H4 (cell line): ENCODE data around the gene SPATA16. TPM values are rescaled to one million over a fixed set of nuclear protein-coding genes. Genes with fewer than 3 reads are reported as not detected.
"Not testable (repeated sequence)": the region's sequence is repeated elsewhere in the genome, so short reads cannot be mapped to it uniquely, and the experiment has no call there.

ENCODE experiments used
- DNase-seq: peaks from one replicate; pipeline ENCODE4 v3.0.0-alpha.2; 2015; ENCODE audit warnings: low spot score
- total RNA-seq: library from RNA; depleted of rRNA; stranded (reverse); fragments of >200 nt; shearing (Covaris generic); gene quantifications from 2 replicates; pipeline ENCODE4 v1.2.3, GENCODE V29; 2014

Gene SPATA16
- total RNA-seq, 1 experiment from 2014 or later: not detected

DNA sequence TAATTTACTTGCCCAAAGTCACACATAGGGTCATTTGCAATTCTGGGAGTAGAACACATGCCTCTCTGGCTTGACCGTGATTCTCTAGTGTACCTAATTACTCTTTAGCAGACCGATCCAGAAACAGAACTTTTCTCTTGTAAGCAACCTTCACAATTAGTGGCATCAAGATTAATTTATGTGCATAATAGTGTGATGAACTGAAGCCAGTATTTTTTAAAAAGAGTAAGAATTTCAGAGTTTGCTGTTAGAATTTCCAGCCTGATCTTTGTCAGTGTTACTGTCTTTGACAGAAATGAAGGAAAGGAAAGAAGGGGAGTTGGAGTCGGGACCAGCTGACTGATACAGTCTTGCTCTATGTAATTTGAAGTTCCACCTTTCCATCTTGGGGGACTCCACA is 137.1 kb downstream of the SPATA16 start:
- no peak for DNase-seq

DNA sequence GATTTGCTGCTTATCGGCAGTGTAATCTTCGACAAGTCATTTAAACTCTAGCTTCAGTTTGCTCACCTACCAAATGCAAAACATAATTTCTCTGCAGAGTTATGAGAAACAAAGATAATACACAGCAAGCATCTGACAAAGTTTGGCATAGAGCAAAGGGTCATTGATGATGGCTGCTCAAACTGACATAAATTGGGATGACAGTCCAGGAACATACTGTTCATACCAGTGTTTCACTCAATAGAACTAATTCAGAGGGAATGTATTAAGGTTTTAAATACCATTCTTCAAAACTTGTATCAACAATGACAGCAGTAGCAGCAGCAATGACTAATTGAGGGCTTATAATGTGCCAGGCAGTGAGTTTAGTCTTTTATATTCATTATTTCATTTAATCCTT is 137.6 kb downstream of the SPATA16 start:
- no peak for DNase-seq

- DNase-seq: no peak
Observed at GRCh38 chr3:173001622-173002021, 139.4 kb downstream of the SPATA16 start.

DNA sequence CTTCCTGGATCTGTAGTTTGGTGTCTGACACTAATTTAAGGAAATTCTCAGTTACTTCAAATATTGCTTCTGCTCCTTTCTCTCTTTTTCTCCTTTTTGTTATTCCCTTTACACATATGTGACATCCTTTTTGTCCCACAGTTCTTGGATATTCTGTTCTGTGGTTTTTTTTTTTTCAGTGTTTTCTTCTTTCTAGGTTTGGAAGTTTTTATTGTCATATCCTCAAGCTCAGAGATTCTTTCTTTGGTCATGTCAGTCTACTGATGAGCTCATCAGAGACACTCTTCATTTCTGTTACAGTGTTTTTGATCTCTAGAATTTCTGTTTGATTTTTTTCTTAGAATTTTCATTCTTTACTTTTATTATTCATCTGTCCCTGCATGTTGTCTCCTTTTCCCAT is 140.5 kb downstream of the SPATA16 start:
- no peak for DNase-seq

DNA sequence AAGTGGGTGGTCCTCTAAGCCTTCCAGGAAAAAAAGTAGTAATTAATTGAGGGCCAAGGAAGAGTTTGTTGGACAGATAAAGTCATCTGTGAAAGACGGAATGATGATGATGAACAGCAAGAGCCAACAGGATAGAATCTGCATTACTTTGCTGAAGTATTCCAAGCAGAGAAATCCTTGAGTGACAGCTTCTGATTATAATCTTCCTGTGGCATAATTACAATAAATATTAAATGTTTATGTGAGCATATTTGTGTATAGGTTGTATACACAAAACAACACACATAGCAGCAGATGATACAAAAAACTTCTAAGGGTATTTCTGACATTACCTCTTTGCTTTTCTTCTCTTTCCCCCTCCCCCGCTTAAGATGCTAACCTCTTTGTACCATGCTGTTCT is 147.6 kb downstream of the SPATA16 start:
- DNase-seq: no peak

- no peak for DNase-seq
Observed at GRCh38 chr3:172991424-172991996, 149.5 kb downstream of the SPATA16 start.

DNA sequence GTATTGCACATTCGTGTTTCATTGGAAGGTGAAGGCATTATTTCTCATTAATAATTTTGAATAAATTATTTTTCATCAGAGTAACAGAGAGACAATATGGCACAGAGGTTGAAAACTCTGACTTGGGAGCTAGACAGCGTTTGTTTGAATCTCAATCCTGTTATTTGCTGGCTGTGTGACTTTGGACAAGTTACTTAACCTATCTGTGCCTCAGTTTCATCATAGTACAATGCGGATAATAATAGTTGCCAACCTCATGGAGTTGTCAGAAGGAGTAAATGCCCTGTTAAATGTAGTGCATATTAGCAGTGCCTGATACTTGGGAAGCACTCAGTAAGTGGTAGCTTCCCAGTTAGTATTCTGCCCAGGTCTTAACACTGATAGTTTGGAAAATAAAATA is 151.7 kb downstream of the SPATA16 start:
- DNase-seq: no peak

DNA sequence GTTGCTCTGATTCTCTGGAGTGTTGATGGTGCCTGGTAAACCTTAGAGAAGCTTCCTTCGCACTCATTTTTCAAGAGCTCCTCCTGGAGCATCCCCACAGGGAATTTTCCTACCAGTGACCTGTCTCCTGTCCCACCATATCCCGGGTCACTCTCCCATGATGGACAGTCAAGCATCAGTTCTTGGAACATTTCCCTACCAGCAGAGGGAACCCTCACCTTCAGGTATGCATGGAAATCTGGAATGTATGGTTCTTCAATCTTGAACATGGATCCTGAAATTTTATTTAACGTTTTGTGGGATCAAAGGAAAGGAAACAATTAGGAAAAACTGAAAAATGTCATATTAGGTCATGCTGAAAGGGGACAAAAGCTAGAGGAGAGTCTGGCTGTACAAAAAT is 153.8 kb downstream of the SPATA16 start:
- DNase-seq: peak; percentile 39

DNA sequence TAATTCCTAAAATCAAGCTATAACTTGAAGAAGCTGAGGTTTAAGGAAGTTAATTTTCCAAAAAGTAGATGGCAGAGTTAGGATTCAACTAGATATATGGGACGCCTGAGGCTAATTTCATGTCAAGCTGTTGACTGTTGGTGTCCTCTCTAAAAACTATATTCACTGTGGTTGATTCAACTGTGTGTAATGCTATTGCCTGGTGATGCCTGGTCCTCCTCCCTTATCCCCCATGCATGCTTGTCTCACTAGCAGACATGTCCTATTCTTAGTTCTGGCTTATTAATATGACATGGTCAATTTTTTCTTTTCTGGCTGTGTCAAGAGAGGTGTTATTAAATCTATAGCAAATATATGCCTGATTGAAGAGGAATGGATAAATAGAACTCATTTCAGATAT is 156.1 kb downstream of the SPATA16 start:
- DNase-seq: no peak

DNA sequence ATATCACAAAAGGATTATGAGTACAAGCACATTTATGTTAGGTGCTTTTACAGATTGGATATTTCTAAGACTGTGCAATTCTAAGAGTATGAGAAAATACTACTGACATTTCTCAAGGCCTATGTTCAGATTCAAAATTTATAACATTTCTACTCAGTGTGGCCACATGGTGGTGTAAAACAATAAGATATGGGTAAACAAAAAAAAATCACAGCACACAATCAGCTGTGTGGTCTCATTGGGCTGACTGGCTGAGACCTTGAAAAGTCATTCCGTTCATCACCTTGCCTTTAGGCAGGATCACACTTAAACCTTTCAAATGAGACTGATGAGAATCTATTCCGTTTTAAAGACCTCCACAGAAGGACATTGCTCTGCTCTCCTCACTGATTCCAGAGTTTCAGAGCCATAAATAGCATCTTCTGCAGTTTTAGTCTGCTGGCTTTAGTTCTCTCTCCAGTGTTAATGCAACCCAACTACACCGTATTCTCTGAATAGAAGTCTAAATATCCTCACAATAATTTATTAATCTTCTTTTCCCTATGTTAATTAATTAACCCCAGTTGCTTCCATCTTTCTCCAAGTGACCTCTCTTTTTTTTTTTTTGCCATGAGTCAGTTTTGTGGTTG is 158.2 kb downstream of the SPATA16 start:
- DNase-seq: peak; percentile 42

DNA sequence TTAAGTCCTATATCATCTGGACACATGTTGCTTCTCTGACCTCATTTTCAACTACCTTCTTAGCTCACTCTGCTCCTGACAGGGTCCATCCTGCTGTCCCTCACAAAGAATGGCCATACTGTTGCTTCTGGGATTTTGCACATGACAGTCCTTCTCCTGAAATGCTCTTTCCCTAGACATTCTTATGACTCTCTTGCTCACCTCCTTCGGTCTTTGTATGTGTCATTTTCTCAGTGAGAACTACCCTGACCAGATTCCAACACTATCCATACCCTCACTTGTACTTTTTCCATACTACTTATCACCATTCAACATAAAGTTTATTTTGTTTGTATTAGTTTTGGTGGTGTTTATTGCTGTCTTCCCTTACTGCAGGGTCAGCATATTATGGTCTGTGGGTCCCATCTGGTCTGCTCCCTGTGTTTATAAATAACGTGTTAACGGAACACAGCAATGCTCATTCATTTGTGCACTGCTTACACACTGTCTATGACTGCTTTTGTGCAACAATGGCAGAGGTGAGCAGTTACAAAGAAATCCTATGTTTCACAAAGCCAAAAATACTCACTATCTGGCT is 159.5 kb downstream of the SPATA16 start:
- no peak for DNase-seq

DNA sequence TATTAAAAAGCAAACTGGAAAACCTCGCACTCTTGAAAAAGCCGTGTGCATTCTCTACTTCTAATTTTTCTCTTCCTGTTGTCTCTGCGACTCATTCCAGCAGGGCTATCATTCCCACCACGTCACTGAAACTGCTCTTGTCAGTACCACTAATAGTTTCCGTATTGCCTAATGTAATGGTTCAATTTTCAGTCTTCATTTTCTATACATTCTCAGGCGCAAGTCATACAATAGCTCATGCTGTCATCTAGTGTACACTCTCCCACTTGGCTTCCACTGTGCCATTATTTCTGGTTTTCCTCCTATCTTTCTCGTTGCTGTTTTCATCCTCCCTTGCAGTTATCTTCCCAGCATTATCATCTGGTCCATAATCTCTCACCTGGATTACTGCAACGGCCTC is 160.2 kb downstream of the SPATA16 start:
- no peak for DNase-seq

GRCh38 chr3:172977696-172978095 is 163.3 kb downstream of the SPATA16 start:
- no peak for DNase-seq

DNA sequence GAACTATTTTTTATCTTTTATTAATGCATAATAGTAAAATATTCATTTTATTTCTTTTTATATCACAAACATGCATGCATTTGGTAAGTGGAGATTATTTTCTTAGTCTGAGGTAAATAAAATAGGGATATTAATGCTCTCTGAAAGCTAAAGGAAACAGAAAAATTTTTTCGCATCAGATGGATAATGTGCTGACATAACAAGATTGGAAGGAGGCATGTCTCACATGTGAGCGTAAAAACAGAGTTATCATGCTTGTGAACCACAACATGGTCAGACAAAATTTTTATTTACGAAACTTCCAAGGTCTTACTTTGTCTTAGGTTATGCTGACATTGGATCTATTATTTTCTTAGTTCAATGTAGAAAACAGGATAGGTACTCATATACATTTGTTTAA is 166.1 kb downstream of the SPATA16 start:
- no peak for DNase-seq

- no peak for DNase-seq
Observed at GRCh38 chr3:172973799-172974198, 167.2 kb downstream of the SPATA16 start.

- no peak for DNase-seq
Observed at GRCh38 chr3:172972717-172973116, 168.3 kb downstream of the SPATA16 start.

- no peak for DNase-seq
Observed at GRCh38 chr3:172972067-172972466, 169.0 kb downstream of the SPATA16 start.

DNA sequence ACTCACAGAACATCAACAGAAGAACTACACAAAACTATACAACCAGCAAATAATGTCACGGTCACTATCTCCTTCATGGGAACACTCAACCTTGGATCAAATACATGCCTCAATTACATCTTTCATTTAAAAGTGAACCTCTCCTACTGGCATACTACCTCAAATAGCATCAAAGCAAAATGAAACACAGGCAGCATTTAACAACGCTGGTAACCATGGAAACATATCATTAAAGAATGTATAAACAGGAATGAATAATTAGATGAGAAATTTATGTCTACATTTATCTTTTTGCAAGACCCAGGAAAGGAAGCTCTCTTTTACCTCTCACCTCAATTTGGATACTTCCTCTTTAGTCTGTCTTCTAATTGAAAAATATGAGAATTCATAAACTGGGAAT is 172.4 kb downstream of the SPATA16 start:
- no peak for DNase-seq

DNA sequence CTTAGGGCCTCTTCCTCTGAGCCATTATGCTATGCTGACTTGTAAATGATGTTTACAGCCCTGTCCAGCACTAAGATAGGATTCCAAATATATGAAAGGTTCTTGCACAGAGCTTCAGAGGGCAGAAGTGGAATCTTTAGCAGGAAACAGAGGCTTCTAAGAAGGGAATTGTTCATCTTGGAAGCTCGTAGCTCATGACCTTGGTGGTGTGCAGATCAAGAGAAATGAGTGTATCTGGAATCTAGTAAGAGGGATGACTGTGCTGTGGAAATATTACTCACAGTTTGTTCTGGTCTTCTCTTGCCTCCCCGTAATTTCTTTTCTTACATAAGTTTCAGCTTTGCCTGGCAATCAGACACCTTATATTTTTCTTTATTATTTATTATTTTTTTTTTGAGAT is 175.8 kb downstream of the SPATA16 start:
- no peak for DNase-seq

- DNase-seq: not testable (repeated sequence)
Observed at GRCh38 chr3:172960626-172961182, 180.3 kb downstream of the SPATA16 start.

GRCh38 chr3:172958565-172958964 is 182.5 kb downstream of the SPATA16 start:
- no peak for DNase-seq

- no peak for DNase-seq
Observed at GRCh38 chr3:172953571-172953970, 187.5 kb downstream of the SPATA16 start.

DNA sequence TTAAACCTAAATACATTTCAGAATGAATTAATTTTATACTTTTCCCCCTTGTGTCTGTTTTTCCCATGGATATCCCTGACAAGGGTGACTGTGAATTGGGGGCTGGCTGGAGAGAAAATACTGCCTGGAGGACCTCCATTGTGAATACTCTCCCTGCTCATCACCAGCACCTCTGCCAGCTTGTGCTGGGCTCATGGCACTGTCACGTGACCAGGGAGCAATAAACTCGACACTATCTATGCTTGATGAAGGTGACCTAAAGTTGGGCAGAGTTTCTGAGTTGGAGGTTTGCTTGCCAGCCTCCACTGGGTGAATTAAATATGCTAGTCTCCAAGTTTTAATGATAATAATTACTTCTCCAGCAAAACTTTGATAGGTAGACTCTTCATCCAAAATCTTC is 189.5 kb downstream of the SPATA16 start:
- DNase-seq: no peak
